ENCODE data around the gene CASP6.

DNA sequence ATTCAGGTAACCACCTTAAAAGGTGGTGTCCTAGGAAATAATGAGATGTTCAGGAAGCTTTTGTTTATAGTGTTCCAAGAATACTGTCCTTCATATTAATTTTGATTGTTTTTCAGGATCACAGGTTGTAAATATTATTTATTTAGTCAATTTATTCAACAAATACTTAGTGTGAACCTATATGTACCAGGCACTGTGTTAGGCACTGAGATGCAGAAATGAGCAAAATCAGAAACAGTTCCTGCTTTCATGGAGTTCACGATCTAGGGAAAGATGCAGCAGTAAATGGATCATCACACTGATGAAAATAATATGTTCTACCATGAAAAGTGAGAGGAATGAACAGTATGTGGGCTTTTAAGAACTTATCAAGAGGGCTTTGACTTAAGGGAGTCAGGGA, 44.9 kb upstream of the CASP6 start:
- TF ChIP-seq CTCF (IDR thresholded peaks at IDR 0.05; ENCODE audit: insufficient read depth, low read length, poor library complexity, severe bottlenecking), result no peak
- TF ChIP-seq EZH2phosphoT487 (conservative IDR thresholded peaks at IDR 0.05; ENCODE audit: low read length), result no peak
